ENCODE results near the gene IFNAR2.

- TF ChIP-seq EZH2phosphoT487 (IDR thresholded peaks at IDR 0.05; ENCODE audit: borderline replicate concordance, low read depth, low read length) (no peak), CTCF (conservative IDR thresholded peaks at IDR 0.05; ENCODE audit: low read length) (no peak)
These were observed 25.0 kb downstream of the IFNAR2 start for GRCh38 chr21:33254766-33255165.

Data from OCI-LY7 (cell line).